Activated CD4-positive, alpha-beta T cell treated with anti-CD3 and anti-CD28 coated beads, Interleukin-2, amount 50 U/mL, for 16 hours (primary cell): ENCODE measurements around the gene MLYCD.

ENCODE experiments used
- DNase-seq: peaks from one replicate; pipeline ENCODE4 v3.0.0-alpha.2; 2020

MLYCD gene

DNA sequence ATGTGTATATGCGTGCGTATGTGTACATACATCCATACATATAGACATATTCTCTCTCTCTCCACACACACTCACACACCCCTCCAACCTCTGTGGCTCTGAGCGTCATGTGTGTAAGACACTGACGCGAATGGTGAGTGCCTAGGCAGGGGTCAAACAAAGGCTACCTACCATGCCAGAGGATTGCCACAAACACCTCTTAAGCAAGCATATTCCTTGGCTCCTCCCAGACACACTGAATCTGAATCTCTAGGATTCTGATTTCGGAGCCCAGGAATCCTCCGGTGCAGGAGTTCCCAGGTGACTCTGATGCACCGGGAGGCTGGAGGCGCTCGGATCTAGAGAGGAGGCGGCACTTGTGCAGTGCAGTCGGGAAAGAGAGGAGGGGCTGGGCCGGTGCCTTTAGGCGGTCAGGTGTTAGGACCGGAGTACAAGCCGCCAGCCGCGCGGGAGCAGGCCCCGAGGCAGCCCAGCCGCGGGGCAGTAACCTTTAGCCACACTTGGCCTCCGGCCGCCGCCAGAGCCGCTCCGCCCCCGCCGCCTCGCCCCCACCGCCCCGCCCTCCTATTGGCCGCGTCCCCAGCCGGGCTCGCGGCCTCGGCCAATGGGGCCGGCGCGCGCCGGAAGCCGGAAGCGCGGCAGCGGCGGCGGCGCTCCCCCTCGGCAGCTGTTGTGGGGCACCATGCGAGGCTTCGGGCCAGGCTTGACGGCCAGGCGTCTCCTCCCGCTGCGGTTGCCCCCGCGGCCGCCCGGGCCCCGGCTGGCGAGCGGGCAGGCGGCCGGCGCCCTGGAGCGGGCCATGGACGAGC is at the start of gene MLYCD:
TSS of gene MLYCD (plus strand) at position 653 of the 809 bp plus-strand sequence. CDS start at position 683, 30 bp downstream.
- peak; percentile 64 for DNase-seq

DNA sequence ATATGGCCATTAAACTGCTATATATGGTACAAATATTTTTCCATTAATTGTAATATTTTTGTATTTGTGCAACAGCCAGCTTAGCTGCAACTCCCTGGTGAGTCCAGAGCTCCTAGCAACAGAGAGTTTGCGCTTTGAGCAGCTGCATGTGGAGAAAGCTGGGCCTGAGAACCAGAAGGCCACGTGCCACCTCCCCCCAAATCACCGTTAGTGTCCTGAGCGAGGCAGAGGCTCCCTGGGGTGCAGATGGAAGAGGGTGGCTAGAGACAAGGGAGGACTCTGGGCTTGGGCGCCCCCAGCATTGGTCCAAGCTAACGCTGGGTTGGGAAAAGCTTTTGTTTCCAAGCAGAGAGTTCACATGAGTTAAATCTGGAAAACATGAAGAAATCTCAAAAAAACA is 49.5 kb upstream of the MLYCD start:
- no peak for DNase-seq

DNA sequence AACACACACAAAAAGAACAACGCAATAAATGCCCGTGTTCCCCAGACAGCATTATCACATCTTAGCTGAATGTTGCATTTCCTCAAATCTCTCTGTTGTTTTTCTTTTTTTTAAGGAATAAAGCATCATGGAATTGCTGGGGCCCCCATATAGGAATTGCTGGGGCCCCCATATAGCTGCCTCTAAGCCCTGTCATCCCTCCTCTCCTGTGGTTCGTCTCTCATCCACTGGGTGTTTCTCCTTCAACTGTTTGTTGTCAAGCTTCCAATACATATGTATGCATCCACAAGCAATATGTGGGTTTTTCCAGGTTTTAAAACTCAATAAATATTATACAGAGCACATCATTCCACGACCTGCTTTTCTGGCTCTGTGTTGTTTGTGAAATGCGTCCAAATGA is 48.0 kb upstream of the MLYCD start:
- no peak for DNase-seq

DNA sequence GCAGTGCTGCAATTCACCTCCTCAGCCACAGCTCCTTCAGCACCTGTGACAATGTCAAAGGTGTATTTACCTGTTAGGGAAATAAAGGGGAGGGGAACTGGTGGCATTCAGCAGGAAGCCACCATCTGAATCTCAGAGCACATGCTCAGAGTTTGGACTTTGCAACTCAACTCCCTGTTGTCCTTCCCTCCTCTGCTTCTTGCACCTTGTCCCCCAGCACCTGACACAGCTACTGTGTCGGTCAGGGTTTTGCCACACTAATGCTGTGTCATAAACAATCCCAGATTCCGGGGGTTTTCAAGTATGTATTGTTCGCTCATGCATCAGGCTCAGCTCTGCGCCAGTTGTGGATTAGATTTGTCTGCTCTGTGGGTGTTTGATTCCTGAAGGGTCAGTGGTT is 47.4 kb upstream of the MLYCD start:
- no peak for DNase-seq

DNA sequence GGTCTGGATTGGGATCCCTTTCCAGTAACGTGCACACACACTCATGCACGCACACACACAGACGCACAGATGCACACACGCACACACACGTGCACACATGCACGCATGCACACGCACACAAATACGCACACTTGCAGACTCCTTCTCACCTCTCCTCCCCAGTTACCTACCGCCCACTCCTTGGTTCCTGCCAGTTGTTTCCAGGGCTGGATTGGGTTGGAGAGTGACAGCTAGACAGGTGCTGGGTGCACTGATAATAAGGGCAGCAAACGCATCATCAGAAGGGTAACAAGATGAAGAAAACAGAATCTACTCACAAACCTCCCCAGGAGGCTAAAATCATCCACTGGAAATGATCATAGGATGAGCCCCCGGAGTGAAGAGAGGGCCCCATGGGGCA is 46.1 kb upstream of the MLYCD start:
- no peak for DNase-seq

DNA sequence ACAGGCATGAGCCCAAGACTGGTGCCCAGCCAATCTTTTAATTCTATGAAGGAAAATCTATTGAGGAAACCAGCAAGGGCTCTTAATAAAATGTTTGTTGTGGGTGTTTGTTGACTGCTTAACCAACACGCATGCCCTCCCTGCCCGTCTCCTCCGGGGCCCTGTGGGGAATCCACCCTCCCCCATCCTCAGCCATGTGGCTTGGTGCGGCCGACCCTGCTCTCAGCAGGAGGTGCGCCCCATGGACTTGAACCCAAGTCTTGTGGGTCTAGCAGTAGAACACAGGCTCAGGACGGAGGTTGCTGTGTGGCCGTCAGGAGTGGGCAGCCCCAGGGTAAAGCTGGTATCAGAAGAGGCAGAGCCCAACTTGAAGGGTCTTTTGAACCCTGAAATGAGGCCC is 45.1 kb upstream of the MLYCD start:
- no peak for DNase-seq

DNA sequence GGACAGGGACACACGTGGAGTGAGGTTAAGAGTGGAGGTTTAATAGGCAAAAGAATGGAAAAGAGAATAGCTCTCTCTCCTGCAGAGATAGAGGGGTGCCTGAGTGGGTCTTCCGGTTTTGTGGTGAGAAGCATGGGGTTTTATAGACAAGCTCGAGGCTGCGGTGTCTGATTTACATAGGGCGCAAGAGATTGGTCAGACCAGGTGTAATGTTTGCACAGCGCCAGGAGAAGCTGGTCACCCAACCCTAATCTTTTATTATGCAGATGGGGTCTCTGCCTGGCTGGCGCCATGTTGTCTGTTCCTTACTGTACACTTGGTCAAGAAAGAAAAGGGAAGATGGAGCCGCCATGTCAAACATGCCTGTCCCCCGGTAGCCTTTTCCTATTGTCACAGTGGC is 44.5 kb upstream of the MLYCD start:
- DNase-seq: no peak

DNA sequence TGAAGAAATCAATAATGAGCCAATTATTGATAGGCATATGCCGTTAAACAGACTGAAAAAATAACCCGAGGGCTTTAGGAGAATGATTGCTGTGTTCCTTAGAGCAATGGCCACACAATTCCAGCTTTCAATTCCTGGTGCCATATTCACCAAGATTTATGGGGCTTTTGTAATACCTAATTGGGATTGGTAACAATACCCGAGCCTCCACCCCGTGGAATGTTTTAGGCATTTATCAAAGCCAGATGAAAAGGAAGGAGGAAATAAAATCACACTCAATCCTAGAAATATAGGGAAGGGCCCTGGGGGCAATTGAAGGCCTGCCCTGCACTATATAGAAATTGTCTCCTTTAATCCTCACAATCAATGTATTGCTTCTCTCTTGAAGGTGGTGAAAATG is 42.1 kb upstream of the MLYCD start:
- DNase-seq: no peak

DNA sequence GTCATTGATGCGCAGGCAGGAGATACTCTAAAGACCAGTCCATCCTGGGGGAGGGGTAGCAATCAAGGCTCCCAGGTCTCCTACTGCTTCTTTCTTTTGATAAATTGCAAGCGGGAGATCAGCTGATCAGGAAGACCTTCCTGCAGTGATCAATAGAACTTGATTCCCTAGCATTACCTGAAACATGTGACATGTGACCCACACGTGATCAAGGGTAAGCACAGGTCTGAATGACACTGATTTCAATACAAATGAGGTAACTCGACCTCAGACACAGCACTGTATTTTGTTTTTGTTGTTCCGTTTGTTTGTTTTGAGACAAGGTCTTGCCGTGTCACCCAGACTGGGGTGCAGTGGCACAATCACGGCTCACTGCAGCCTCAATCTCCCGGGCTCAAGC is 39.6 kb upstream of the MLYCD start:
- DNase-seq: no peak

DNA sequence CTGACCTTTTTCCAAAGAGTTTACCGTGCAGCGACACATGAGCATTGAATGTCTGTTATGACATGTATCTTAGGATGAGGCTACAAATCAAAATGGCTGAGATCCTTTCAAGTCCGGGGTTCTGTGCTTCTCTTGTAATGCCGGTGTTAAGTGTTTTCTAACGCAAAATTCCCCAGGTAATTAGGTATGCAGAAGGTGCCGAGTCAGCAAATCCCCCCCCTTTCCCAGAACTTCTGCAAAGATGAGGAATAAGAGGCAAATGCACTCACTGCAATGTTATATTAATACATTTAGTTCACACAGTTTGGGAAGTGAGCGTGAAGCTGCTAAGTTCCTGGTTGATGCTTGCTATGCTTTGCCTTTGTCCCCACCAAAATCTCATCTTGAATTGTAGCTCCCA is 36.3 kb upstream of the MLYCD start:
- DNase-seq: no peak

DNA sequence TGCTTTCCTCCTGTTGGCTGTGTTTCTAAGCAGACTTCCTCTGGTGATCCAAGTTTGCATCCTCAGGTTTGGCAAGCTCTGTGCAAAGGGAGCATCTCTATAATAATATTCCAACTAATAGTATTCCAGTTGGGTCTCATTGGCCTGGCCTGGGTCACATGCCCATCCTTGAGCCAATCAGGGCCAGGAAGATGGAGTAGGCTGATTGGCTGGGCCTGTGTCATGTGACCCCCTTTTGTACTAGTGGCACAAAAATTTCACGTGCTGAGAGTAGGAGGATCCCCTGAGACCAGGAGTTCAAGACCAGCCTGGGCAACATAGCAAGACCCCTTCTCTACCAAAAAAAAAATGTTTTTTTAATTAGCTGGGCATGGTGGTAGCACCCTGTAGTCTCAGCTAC is 35.2 kb upstream of the MLYCD start:
- DNase-seq: no peak

DNA sequence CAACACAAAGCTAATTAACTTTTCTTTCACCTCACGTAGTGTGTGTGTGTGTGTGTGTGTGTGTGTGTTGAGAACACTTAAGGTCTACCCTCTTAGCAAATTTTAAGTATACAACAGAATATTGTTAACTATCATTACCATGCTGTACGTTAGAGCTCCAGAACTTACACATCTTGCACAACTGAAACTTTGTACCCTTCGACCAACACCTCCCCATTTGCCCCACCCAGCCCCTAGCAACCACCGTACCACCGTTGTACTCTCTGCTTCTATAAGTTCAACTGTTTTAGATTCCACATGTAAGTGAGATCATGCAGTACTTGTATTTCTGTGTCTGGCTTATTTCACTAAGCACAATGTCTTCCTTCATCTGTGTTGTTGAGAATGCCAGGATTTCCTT is 28.1 kb upstream of the MLYCD start:
- DNase-seq: no peak

DNA sequence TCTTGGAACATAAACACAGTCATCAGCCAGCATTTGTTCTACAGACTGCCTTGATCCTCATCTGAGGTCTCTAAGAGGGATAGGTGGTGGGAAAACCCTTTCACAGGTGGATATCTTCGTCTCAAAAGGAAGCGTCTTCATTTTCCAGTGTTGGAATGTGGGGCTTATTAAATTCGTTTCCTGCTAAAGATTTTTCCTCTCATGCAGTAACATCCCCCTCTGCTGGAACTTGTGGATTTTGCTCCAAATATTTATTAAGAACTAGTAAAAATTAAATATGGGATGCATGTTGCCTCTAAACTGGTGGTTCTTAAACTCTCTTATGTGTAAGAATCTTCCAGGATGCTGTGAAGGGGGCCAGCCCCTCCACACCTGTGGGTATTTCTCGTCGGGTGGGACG is 20.1 kb upstream of the MLYCD start:
- no peak for DNase-seq

DNA sequence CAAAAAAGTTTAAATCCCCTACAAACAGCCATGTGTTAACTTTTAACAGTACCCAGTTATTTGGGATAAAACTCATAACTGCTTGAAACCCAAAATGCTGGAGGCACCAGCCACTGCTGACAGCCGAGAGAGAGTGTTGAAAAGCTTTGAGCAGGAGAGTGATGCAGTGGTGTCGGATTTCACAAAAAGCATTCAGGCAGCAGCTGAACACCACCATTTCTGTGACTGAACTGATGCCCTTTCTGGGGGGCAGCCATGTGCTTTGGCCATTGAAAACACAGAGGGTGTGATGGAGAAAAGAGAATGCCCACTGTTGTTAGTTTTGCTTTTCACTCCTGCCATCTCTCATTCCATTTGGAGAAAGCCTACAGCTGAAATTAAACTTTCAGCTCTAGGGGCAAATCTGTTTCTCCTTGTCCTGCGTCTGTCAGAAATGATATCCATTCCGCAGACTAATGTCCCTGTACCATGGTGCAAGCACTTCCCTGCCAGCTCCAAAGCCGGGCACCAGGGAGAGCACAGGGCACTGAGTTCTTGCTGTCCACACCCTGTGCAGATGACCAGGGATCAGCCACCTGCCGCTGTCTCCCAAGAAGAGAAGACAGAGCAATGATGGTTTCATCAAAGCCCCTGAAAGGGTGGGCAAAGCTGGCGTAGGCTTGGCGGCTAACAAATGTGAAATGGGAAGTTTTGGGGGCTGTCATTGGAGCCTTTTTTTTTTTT is 16.6 kb upstream of the MLYCD start:
- DNase-seq: no peak

DNA sequence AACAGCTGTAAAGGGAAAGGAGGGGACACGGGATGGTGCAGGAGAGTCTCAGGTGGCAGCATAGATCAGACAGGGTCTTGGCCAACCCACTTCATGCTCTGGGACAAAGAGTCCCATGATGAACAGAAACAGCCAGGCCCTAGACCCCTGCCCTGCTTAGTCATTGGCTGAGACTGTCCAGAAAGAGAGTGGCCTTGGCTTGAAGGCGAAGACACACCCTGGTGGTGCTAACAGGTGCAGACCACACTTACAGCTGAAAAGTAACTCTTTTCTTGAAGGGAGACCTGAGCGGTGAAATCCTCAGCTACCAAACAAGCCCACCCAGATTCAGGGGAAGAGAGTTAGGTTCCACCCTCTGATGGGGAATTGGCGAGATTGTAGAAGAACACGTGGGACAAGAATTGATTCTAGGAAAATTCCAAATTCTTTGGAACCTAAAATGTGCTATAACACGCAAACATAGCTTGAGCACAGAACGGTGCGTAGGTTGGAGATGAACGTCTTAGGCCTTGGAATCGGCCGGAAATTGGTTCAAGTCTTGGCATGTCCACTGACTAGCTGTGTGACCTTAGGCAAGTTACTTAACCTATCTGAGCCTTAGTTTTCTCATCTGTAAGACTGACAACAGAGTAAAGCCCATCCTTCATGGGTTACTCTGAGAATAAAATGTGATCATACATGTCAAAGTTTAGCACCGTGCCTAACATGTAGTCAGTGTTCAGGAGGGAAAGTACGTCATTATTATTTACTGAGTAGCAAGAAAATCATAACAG is 12.5 kb upstream of the MLYCD start:
- DNase-seq: no peak

DNA sequence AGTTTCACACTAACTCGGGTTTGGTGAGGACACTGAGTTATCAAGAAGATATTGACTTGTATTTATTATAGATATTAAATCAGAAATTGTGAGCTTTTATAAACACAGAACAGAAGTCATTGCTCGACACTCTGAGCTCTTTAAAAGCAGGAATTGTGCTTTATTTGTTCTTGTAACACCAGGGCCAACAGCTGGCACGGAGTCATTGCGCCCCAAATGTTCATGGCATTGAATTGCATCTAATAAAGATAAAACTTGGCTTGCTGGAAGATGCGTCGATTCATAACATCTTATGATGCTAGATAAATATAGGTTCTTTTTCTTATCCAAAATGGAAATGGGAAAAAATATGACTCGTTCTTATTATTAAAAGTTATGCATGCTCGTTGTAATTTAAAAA is 11.8 kb upstream of the MLYCD start:
- DNase-seq: no peak

DNA sequence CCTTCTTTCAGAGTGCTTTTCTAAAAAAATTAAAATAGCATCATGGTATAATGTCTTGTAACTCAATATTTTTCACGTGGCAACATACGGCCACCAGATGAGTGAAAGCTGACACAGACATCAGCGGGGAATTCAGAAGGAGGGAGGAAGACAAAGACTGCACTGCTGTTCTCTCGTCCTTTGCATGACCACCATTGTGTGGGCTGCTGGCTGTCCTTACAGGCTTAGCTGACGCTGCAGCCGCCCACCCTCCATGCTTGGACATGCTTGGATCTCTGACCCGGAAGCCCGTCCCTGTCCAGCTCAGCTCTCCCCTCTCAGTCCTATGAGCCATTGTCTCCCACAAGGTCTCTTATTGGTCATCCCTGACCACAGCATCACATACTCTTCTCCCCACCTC is 11.4 kb upstream of the MLYCD start:
- no peak for DNase-seq

DNA sequence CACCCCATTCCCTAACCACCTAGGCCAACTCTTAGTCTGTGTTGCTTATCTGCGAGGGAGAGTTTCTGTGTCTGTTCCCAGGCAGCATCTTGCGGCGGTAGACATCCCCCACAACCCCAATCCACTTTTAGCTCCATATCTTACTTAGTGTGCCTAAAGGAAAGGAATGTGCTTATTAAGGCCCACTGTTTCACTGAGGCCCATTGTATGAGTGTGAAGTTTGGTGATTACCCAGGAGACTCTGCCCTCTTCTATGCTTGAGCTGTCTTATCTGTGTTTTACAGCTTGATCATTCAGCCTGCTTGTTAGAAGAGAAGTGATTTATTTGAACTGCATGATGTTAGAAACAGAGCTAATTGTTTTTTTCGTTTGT is 10.3 kb upstream of the MLYCD start:
- DNase-seq: no peak

DNA sequence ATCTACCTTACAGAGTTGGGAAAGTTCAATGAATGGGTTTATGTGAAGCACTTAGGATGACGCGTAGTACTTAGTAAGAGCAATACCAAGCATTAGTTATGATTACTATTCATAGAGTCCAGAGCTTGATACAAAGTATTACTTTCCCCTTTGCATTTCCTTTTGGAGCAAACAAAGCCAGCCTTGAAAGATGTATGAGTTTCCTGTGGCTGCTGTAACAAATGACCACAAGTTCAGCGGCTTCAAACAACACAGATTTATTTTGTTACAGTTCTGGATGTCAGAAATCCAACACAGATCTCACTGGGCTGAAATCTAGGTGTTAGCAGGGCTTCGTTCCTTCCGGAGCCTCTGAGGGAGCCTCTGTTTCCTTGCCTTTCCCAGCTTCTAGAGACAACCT is 8.6 kb upstream of the MLYCD start:
- DNase-seq: no peak

DNA sequence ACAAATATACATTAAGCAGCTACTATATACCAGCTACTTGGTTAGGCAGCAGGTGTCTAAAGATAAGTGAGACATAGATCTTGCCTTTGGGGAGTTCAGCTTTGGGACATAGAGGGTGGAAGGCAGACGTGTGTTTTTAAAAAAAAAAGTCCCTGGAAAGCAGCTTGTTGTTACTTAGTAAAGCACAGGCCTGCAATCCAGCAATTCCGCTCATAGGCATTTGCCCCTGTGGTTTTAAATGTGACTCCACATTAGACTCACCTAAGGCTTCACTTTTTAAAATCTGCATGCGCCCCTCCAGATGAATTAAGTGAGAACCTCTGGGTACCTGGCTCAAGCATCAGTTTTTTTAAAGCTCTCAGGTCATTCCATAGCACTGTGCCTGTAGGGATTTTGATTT is 7.2 kb upstream of the MLYCD start:
- no peak for DNase-seq

DNA sequence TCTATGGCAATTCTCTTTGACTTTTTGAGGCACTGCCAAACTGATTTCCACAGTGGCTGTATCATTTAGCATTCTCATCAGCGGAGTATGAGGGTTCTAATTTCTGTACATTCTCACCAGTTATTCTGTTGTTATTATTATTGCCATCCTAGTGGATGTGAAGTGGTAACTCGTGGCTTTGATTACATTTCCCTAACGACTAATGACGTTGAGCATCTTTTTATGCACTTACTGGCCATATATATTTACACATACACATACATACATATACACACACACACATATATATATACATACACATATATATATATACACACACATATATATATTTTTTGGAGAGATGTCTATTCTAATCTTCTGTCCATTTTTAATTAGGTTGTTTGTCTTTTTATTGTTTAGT is 3.7 kb upstream of the MLYCD start:
- DNase-seq: no peak

DNA sequence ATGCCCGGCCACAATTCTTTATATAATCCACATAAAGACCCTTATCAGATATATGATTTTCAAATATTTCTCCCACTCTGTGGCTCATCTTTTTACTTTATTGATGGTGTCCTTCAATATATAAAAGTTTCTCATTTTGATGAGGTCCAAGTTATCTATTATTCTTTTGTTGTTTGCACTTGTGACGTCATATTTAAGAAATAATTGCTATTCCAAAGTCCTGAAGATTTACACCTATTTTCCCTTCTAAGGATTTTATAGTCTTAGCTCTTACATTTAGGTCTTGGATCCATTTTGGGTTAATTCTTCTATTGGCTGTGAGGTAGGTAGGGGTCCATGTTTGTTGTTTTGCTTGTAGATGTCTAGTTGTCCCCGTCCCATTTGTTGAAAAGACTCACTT is 3.0 kb upstream of the MLYCD start:
- DNase-seq: no peak

DNA sequence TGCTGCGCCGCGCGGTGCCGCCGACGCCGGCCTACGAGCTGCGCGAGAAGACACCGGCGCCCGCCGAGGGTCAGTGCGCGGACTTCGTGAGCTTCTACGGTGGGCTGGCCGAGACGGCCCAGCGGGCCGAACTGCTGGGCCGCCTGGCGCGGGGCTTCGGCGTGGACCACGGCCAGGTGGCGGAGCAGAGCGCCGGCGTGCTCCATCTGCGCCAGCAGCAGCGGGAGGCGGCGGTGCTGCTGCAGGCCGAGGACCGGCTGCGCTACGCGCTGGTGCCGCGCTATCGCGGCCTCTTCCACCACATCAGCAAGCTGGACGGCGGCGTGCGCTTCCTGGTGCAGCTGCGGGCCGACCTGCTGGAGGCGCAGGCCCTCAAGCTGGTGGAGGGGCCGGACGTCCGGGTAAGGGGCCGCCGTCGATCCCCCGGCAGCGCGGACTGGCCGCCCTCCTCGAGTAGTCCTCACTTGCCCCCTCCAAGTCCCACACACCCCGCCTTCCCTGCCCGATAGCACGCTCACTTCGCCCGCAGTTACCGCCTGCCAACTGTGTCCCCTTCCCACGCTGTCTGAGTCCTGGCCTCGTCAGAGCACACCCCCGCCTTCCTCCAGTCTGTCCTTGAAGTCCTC is 470 bp downstream of the MLYCD start:
- peak; percentile 26 for DNase-seq

DNA sequence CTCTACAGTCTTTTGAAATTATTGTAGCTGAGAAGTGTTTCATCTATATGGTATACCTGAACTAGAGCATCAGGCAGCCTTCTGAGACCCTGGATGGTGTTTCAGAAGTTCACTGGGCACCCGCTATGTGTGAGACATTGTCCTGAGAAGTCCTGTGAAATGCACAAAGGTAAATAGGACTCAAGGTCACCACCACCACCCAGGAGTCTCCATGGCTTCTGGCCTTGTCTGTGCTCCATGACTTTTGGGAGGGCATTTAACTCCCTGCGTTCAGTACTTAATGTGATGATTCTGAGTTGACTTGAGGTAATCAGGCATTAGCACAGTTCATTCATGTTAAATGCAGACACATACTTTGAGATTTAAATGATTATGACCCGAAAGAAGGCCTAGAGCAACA is 1.1 kb downstream of the MLYCD start:
- no peak for DNase-seq
